Fibroblast of mammary gland (primary cell): ENCODE measurements around the gene PXDC1.
"Not testable (repeated sequence)": the region's sequence is repeated elsewhere in the genome, so short reads cannot be mapped to it uniquely, and the experiment has no call there.

Experiments used
- DNase-seq: peaks from one replicate; pipeline ENCODE4 v3.0.0-alpha.2; 2010; ENCODE audit warnings: low read depth
- H3K4me3 ChIP-seq: 2 replicates; pipeline ENCODE4 v1.5.1; 2011; ENCODE audit warnings: low read depth, mild to moderate bottlenecking, low read length, moderate library complexity; ENCODE audit not compliant: control insufficient read depth
- CTCF ChIP-seq: conservative IDR thresholded peaks from 2 replicates; pipeline ENCODE4 v1.5.1; 2011; ENCODE audit warnings: low read depth, low read length, inconsistent platforms; ENCODE audit not compliant: control insufficient read depth, insufficient read depth

Gene PXDC1

DNA sequence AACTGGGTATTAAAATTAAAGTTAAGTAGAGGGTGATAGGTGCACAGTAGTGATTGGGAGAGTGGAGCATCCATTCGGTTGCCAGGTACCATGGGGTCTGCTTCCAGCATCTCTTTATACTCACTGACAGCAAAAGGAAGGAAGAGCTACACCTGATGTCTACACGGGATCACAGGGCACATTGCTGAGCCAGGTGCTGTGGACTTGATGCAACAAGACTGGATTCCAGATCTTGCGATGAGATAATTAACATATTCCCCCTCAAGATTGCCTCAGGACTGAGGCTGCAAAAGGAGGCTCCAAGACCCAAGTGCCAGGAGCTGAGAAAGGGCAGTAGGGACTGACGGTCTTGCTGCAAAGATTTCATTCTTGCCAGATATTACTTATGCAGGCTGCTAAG is 72.6 kb downstream of the PXDC1 start:
- no peak for TF ChIP-seq CTCF
- H3K4me3 ChIP-seq: no peak overlapping the region
- DNase-seq: no peak

- not testable (repeated sequence) for H3K4me3 ChIP-seq, DNase-seq
Observed at GRCh38 chr6:3677751-3678150, 73.8 kb downstream of the PXDC1 start.

DNA sequence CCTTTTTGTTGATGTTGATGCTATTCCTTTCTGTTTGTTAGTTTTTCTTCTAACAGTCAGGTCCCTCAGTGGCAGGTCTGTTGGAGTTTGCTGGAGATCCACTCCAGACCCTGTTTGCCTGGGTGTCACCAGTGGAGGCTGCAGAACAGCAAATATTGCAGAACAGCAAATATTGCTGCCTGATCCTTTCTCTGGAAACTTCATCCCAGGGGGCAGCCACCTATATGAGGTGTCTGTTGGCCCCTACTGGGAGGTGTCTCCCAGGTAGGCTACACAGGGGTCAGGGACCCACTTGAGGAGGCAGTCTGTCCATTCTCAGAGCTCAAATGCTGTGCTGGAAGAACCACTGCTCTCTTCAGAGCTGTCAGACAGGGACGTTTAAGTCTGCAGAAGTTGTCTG is 74.2 kb downstream of the PXDC1 start:
- not testable (repeated sequence) for DNase-seq, H3K4me3 ChIP-seq
